Esophagus muscularis mucosa (tissue), 3 donors: ENCODE results near the gene POU2F2.

Source experiments
- POLR2A ChIP-seq: fragments of 450-650 bp; IDR thresholded peaks from one replicate; pipeline ENCODE4 v1.6.1; 2017; ENCODE audit warnings: antibody characterized with exemption, moderate library complexity, mild to moderate bottlenecking, low read depth
- TF ChIP-seq, protein P1 (sequence below), 3 experiments: fragments of 200-600 bp in 2 of 3; fragments of 450-650 bp in 1 of 3; sonication (generic) in 2 of 3; IDR thresholded peaks; one replicate each; pipeline ENCODE4 v1.5.1; 2017 to 2019; ENCODE audit warnings: antibody characterized with exemption in 3 of 3, mild to moderate bottlenecking in 2 of 3, moderate library complexity in 1 of 3

DNA sequence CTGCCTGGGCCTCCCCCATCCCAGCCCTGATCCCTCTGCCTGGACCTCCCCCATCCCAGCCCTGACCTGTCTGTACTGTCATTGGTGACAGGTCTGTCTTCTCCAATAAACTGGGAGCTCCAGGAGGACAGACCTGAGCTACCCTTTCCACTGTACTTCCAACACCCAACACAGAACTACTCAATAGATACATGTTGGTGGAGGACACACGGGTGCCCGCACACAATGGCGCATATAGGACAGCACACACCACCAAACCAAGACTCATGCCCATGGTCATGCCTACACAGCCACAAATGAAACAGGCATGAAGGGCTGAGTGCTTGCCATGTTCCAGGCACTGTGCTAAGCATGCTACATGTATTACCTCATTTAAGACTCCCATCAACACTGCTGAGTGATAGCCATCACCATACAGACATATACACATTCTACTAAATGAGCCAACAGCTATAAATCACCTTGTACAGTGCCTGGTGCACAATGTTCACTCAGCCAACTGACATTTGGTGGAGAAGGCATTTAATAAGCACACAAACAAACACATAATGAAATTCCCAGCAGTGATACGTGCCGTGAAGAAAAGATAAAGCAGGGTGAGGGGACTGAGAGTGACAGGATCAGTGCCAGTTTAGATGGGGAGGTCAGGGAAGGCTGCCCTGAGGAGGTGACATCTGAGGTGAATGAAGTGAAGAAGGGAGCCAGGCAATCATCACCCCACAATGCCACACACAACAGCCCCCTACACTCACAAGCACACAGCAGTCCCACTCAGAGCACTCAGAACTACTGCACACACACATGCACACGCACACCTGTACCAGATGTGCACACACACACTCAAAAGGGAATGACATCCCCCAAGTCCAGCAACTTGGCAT, 857 bp downstream of the POU2F2 start:
- TF ChIP-seq, protein P1, sequence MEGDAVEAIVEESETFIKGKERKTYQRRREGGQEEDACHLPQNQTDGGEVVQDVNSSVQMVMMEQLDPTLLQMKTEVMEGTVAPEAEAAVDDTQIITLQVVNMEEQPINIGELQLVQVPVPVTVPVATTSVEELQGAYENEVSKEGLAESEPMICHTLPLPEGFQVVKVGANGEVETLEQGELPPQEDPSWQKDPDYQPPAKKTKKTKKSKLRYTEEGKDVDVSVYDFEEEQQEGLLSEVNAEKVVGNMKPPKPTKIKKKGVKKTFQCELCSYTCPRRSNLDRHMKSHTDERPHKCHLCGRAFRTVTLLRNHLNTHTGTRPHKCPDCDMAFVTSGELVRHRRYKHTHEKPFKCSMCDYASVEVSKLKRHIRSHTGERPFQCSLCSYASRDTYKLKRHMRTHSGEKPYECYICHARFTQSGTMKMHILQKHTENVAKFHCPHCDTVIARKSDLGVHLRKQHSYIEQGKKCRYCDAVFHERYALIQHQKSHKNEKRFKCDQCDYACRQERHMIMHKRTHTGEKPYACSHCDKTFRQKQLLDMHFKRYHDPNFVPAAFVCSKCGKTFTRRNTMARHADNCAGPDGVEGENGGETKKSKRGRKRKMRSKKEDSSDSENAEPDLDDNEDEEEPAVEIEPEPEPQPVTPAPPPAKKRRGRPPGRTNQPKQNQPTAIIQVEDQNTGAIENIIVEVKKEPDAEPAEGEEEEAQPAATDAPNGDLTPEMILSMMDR (IDR thresholded peaks at IDR 0.05), result no peak
- no peak for TF ChIP-seq POLR2A
